ENCODE measurements around the gene NACA. TPM values are rescaled to one million over a fixed set of nuclear protein-coding genes. Genes with fewer than 3 reads are reported as not detected.
"Not testable (repeated sequence)": the region's sequence is repeated elsewhere in the genome, so short reads cannot be mapped to it uniquely, and the experiment has no call there.

The NACA gene
- polyA plus RNA-seq, 2 donors, result 1,812 to 2,103 TPM

DNA sequence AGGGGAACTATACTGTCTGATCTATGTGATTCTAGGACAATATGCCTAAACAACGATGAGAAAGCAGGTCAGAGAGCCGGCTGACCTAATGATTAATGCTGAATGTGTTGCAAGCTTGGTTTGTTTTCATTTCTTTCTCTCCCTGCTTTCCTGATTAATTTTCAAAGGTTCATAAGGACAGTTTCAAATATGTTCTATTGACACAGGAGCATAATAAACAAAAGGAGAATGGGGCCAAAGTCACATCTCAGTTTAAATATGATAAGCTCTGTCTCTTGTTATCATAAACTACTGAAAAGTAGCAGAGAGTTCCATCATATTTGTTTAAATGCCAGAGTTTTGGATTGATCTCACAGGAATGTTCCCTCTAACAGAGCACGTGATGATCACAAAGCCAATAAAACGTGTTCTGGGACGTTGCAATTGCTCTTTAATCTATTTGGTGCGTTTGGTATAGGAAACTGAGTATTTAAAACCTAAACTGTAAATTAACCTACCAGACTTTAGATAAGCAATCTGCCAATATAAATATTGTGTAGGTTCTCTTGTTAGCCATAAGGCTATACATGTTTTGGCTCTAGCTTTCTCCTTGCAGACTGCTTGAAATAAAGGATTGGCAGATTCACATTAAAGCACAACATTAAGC lies 34.3 kb upstream of the NACA start:
- H3K9me3 ChIP-seq (ENCODE audit: control insufficient read depth in 2 of 2, insufficient read depth in 1 of 2, low read depth in 1 of 2, low read length in 1 of 2), result peaks cover 0 to 4% of the 10 kb centered on the region in 2 donors
- H3K27me3 ChIP-seq (ENCODE audit: control insufficient read depth in 1 of 2, insufficient read depth in 2 of 2, low read length in 2 of 2), result no peaks in the 10 kb centered on the region
- H3K4me3 ChIP-seq (ENCODE audit: low read depth in 1 of 2, low read length in 2 of 2), result no peak overlapping the region
- no peaks in the 10 kb centered on the region for H3K4me1 ChIP-seq (ENCODE audit: control insufficient read depth in 2 of 2, insufficient read depth in 2 of 2, low read length in 1 of 2)
- no peak overlapping the region for H3K27ac ChIP-seq (ENCODE audit: low read depth in 2 of 2, low read length in 1 of 2)
- 32 to 46% methylated on average over 6 of the region's 6 CpGs for WGBS, 2 donors
- H3K36me3 ChIP-seq (ENCODE audit: control insufficient read depth in 2 of 2, insufficient read depth in 2 of 2, low read length in 1 of 2), result no peaks in the 10 kb centered on the region

DNA sequence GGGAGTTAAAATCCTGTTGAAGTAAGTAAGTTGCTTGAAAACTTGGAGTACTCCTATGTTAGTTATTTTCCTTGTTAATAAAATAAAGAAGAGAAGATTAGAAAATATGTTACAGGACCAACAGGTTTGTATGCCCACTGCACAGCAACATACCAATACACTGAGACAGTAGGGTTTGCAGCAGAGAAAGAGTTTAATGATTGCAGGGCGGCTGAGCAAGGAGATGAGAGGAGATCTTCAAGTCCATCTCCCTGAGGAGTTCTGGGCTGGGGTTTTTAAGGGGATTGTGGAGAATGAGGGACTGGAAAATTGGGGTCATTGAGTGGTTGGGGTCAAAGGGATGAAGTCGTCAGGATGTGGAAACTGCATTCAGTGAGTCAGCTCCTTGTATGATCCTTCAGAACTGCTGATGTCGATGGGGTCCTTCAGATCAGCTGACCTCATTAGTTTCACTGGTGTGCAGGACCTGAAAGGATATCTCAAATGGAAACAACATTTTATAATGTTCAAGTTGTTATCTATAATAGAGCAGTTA lies 33.7 kb upstream of the NACA start:
- Histone ChIP-seq H3K36me3 (ENCODE audit: control insufficient read depth in 2 of 2, insufficient read depth in 2 of 2, low read length in 1 of 2) (no peaks in the 10 kb centered on the region), H3K9me3 (ENCODE audit: control insufficient read depth in 2 of 2, insufficient read depth in 1 of 2, low read depth in 1 of 2, low read length in 1 of 2) (peaks cover 0 to 4% of the 10 kb centered on the region in 2 donors), H3K4me1 (ENCODE audit: control insufficient read depth in 2 of 2, insufficient read depth in 2 of 2, low read length in 1 of 2) (no peaks in the 10 kb centered on the region), H3K4me3 (ENCODE audit: low read depth in 1 of 2, low read length in 2 of 2) (no peak overlapping the region), H3K27me3 (ENCODE audit: control insufficient read depth in 1 of 2, insufficient read depth in 2 of 2, low read length in 2 of 2) (no peaks in the 10 kb centered on the region), H3K27ac (ENCODE audit: low read depth in 2 of 2, low read length in 1 of 2) (no peak overlapping the region)
- 70 to 80% methylated on average over 3 of the region's 3 CpGs for WGBS, 2 donors

DNA sequence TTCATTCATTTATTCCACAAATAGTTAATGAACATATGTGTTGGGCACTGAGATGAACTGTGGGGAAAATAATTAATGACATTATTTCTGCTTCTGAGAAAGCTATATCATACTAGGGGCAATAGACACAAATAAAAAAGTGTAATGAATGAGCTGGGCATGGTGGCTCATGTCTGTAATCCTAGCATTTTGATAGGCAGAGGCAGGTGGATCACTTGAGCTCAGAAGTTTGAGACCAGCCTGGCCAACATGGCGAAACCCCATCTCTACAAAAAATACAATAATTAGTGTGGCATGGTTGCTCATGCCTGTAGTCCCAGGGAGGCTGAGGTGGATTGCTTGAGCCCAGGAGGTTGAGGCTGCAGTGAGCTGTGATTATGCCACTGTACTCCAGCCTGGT lies 32.9 kb upstream of the NACA start:
- H3K4me1 ChIP-seq (ENCODE audit: control insufficient read depth in 2 of 2, insufficient read depth in 2 of 2, low read length in 1 of 2); H3K4me3 ChIP-seq (ENCODE audit: low read depth in 1 of 2, low read length in 2 of 2); H3K9me3 ChIP-seq (ENCODE audit: control insufficient read depth in 2 of 2, insufficient read depth in 1 of 2, low read depth in 1 of 2, low read length in 1 of 2); H3K27ac ChIP-seq (ENCODE audit: low read depth in 2 of 2, low read length in 1 of 2); H3K36me3 ChIP-seq (ENCODE audit: control insufficient read depth in 2 of 2, insufficient read depth in 2 of 2, low read length in 1 of 2); H3K27me3 ChIP-seq (ENCODE audit: control insufficient read depth in 1 of 2, insufficient read depth in 2 of 2, low read length in 2 of 2): not testable (repeated sequence)
- WGBS, 2 donors, result 98 to 100% methylated on average over 1 of the region's 1 CpG

DNA sequence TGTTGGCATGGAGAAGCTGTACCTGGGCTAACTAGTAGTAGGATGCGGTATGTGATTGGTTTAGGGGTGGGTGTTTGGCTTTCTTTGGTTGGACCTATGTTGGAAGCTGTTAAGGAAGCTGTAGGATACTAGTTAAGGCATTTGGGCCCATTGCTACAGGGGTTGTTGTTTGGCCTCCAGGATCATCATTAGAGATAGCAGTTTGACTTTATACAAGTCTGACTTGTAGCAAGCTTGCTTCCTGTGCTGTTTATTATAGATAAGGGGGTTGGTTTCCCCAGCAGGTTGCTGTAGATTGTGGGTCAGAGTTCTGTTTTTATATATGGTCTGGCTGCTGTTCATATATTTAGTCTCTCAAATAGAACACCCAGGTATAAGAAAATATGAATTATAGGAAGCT lies 28.5 kb upstream of the NACA start:
- no peak overlapping the region for H3K4me3 ChIP-seq (ENCODE audit: low read depth in 1 of 2, low read length in 2 of 2)
- WGBS, 2 donors, result 98 to 100% methylated on average over 1 of the region's 1 CpG

DNA sequence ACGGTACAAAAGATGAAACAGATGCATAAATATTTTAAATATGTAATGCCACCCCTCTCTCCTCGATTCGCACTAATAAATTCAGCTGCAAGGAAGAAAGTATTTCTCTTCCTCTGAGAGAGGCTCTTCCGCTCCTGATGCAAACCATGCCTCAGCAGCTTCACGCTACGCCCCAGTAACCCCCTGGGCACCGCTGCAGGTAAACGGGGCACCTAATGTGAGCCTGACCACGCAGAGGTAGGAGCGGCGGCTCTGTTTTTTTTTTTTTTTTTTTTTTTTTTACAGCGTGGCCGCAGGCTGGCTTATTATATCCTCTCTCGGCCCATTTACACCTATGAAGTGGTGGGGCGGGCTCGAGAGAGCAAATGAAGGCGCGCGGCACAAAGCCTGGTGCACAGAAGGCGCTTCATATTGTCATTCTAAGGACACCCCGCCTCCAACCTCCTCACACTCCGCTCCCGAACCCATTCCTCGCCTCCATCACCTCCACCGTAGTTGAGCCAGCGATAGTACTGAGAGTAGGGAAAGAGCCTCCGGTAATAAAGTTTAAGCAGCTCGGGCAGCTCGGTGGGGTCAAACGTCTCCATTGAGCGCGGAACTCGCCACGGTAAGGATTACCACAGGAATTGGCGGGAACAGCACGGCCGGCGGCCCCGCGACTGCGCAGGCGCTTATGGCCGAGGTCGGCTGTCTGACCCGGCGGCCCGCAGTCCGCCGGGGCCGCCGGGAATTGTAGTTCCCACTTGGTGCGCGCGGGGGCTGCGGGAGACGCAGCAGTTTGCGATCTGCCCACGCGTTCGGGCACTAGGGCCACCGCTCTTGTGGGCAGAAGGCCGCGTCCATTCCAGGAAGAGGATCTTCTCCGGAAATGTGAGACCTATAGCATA lies 26.9 kb upstream of the NACA start, which contains the start of gene PRIM1:
TSS of gene PRIM1 (minus strand) at position 612 of the 887 bp plus-strand sequence. CDS start at position 587, 25 bp downstream.
- H3K27ac ChIP-seq (ENCODE audit: low read depth in 2 of 2, low read length in 1 of 2), result peak within 1 kb of the TSS; percentile 36 to 69
- 0% methylated on average over 62 to 64 of the region's 64 CpGs for WGBS, 2 donors
- H3K4me3 ChIP-seq (ENCODE audit: low read depth in 1 of 2, low read length in 2 of 2), result peak within 1 kb of the TSS; percentile 67 to 68
- no peaks in the 10 kb centered on the region for H3K4me1 ChIP-seq (ENCODE audit: control insufficient read depth in 2 of 2, insufficient read depth in 2 of 2, low read length in 1 of 2)
- H3K27me3 ChIP-seq (ENCODE audit: control insufficient read depth in 1 of 2, insufficient read depth in 2 of 2, low read length in 2 of 2), result no peaks in the 10 kb centered on the region
- H3K36me3 ChIP-seq (ENCODE audit: control insufficient read depth in 2 of 2, insufficient read depth in 2 of 2, low read length in 1 of 2), result no peaks in the 10 kb centered on the region
- H3K9me3 ChIP-seq (ENCODE audit: control insufficient read depth in 2 of 2, insufficient read depth in 1 of 2, low read depth in 1 of 2, low read length in 1 of 2), result no peaks in the 10 kb centered on the region

More for the DNA sequence above, 28.5 kb upstream of the NACA start:
- no peaks in the 10 kb centered on the region for H3K27me3 ChIP-seq (ENCODE audit: control insufficient read depth in 1 of 2, insufficient read depth in 2 of 2, low read length in 2 of 2)
- H3K36me3 ChIP-seq (ENCODE audit: control insufficient read depth in 2 of 2, insufficient read depth in 2 of 2, low read length in 1 of 2), result no peaks in the 10 kb centered on the region
- H3K9me3 ChIP-seq (ENCODE audit: control insufficient read depth in 2 of 2, insufficient read depth in 1 of 2, low read depth in 1 of 2, low read length in 1 of 2), result no peaks in the 10 kb centered on the region
- no peaks in the 10 kb centered on the region for H3K4me1 ChIP-seq (ENCODE audit: control insufficient read depth in 2 of 2, insufficient read depth in 2 of 2, low read length in 1 of 2)
- H3K27ac ChIP-seq (ENCODE audit: low read depth in 2 of 2, low read length in 1 of 2), result no peak overlapping the region

DNA sequence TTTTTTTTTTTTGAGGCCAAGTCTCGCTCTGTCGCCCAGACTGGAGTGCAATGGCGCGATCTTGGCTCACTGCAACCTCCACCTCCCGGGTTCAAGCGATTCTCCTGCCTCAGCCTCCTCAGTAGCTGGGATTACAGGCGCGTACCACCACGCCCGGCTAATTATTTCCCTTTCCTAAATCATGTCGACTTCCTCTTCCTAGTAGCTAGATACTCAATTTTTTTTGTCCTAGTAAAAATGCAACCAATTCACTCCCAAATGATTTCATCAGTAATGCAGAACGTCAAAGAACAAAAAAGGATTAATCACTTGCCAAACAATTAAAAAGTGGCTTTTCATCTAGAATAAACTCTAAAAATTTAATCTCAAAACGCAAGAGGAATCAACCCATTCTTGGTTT lies 25.5 kb upstream of the NACA start:
- H3K9me3 ChIP-seq (ENCODE audit: control insufficient read depth in 2 of 2, insufficient read depth in 1 of 2, low read depth in 1 of 2, low read length in 1 of 2); H3K36me3 ChIP-seq (ENCODE audit: control insufficient read depth in 2 of 2, insufficient read depth in 2 of 2, low read length in 1 of 2); H3K4me3 ChIP-seq (ENCODE audit: low read depth in 1 of 2, low read length in 2 of 2); H3K4me1 ChIP-seq (ENCODE audit: control insufficient read depth in 2 of 2, insufficient read depth in 2 of 2, low read length in 1 of 2); H3K27me3 ChIP-seq (ENCODE audit: control insufficient read depth in 1 of 2, insufficient read depth in 2 of 2, low read length in 2 of 2); H3K27ac ChIP-seq (ENCODE audit: low read depth in 2 of 2, low read length in 1 of 2): not testable (repeated sequence)
- WGBS, 2 donors, result 81 to 84% methylated on average over 13 of the region's 13 CpGs

DNA sequence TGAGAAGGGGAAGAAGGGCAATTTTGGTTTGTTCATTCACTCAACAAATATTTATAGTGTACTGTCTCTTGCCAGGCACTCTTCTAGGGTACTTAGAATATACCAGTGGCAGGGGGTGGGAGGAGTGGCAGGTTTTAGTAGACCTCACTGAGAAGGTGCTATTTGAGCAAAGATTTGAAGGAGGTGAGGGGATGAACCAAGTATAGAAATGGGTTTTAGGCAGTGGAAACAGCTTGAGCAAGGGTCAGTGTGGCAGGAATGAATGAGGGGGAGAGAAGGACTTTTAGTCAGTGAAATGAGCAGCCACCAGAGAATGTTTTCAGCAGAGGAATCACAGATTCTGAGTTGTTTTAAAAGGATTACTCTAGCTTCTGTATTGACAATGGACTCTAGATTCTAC lies 24.8 kb upstream of the NACA start:
- Histone ChIP-seq H3K36me3 (ENCODE audit: control insufficient read depth in 2 of 2, insufficient read depth in 2 of 2, low read length in 1 of 2) (peaks cover 0 to 4% of the 10 kb centered on the region in 2 donors), H3K9me3 (ENCODE audit: control insufficient read depth in 2 of 2, insufficient read depth in 1 of 2, low read depth in 1 of 2, low read length in 1 of 2) (no peaks in the 10 kb centered on the region), H3K27ac (ENCODE audit: low read depth in 2 of 2, low read length in 1 of 2) (no peak overlapping the region), H3K4me1 (ENCODE audit: control insufficient read depth in 2 of 2, insufficient read depth in 2 of 2, low read length in 1 of 2) (no peaks in the 10 kb centered on the region), H3K27me3 (ENCODE audit: control insufficient read depth in 1 of 2, insufficient read depth in 2 of 2, low read length in 2 of 2) (no peaks in the 10 kb centered on the region), H3K4me3 (ENCODE audit: low read depth in 1 of 2, low read length in 2 of 2) (no peak overlapping the region)

DNA sequence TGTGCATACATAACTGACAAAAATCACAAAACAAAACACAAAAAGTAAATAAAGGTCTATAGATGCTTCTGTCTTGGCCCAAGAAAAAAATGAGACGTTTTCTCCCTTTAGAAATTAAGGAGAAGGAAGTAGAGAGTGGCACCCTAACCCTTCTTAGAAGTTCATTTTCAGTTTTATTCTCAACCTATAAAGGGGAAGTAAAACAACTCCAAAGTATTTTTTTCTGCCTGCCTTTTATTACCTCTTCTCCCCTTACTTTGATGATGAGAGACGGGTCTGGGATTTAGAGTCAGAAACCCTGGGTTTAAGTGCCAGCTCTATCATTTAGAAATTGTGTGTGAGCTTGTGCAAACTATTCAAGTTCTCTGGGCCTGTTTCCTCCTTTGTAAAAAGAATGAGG lies 24.3 kb upstream of the NACA start:
- Histone ChIP-seq H3K4me3 (ENCODE audit: low read depth in 1 of 2, low read length in 2 of 2) (no peak overlapping the region), H3K9me3 (ENCODE audit: control insufficient read depth in 2 of 2, insufficient read depth in 1 of 2, low read depth in 1 of 2, low read length in 1 of 2) (no peaks in the 10 kb centered on the region), H3K27me3 (ENCODE audit: control insufficient read depth in 1 of 2, insufficient read depth in 2 of 2, low read length in 2 of 2) (no peaks in the 10 kb centered on the region), H3K27ac (ENCODE audit: low read depth in 2 of 2, low read length in 1 of 2) (no peak overlapping the region), H3K4me1 (ENCODE audit: control insufficient read depth in 2 of 2, insufficient read depth in 2 of 2, low read length in 1 of 2) (no peaks in the 10 kb centered on the region), H3K36me3 (ENCODE audit: control insufficient read depth in 2 of 2, insufficient read depth in 2 of 2, low read length in 1 of 2) (peaks cover 0 to 4% of the 10 kb centered on the region in 2 donors)
- 67 to 76% methylated on average over 2 of the region's 2 CpGs for WGBS, 2 donors

DNA sequence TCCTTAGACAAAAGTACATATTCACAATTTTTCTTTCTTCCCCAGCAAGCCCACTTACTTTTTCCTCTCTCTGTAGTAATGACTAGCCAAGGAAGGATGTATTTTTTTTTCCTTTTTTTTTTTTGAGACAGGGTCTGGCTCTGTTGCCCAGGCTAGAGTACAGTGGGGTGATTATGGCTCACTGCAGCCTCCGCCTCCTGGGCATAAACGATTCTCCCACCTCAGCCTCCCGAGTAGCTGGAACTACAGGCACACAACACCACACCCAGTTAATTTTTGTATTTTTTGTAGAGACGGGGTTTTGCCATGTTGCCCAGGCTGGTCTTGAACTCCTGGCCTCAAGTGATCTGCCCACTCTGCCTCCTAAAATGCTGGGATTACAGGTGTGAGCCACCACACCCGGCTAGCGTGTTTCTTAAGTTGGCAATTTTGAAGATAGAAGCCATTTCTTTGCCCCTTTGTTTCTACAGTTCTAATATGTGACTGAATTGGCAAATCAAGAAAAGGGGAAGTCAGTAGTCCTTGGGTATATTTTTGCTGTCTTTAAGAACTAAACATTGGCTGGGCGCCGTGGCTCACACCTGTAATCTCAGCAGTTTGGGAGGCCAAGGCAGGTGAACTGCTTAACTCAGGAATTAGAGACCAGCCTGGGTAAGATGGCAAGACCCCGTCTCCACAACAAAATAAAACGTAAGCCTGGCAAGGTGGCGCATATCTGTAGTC lies 3.2 kb upstream of the NACA start:
- no peaks in the 10 kb centered on the region for H3K4me1 ChIP-seq (ENCODE audit: control insufficient read depth in 2 of 2, insufficient read depth in 2 of 2, low read length in 1 of 2)
- no peaks in the 10 kb centered on the region for H3K27me3 ChIP-seq (ENCODE audit: control insufficient read depth in 1 of 2, insufficient read depth in 2 of 2, low read length in 2 of 2)
- WGBS, 2 donors, result 95% methylated on average over 11 of the region's 11 CpGs
- no peaks in the 10 kb centered on the region for H3K9me3 ChIP-seq (ENCODE audit: control insufficient read depth in 2 of 2, insufficient read depth in 1 of 2, low read depth in 1 of 2, low read length in 1 of 2)
- H3K4me3 ChIP-seq (ENCODE audit: low read depth in 1 of 2, low read length in 2 of 2), result no peak overlapping the region
- peaks cover 0 to 5% of the 10 kb centered on the region in 2 donors for H3K36me3 ChIP-seq (ENCODE audit: control insufficient read depth in 2 of 2, insufficient read depth in 2 of 2, low read length in 1 of 2)
- H3K27ac ChIP-seq (ENCODE audit: low read depth in 2 of 2, low read length in 1 of 2), result no peak overlapping the region
